Cardiac fibroblast (primary cell): ENCODE data around the gene TTC33.

Experiments used
- DNase-seq, 2 donors: peaks; one replicate each; pipeline versions ENCODE4 v3.0.0 to v3.0.0-alpha.2; 2010; ENCODE audit warnings: low read depth in 2 of 2
- H3K4me3 ChIP-seq, 2 donors: replicated peaks in 1 of 2; 1 replicate in 1 of 2; 2 replicates in 1 of 2; pipeline ENCODE4 v1.5.1; 2011; ENCODE audit warnings: low read depth in 2 of 2, low read length in 2 of 2, mild to moderate bottlenecking in 2 of 2, moderate library complexity in 1 of 2
- CTCF ChIP-seq: IDR thresholded peaks from one replicate; pipeline ENCODE4 v1.5.1; 2011; ENCODE audit warnings: low read depth, mild to moderate bottlenecking, low read length, inconsistent platforms

TTC33 gene

DNA sequence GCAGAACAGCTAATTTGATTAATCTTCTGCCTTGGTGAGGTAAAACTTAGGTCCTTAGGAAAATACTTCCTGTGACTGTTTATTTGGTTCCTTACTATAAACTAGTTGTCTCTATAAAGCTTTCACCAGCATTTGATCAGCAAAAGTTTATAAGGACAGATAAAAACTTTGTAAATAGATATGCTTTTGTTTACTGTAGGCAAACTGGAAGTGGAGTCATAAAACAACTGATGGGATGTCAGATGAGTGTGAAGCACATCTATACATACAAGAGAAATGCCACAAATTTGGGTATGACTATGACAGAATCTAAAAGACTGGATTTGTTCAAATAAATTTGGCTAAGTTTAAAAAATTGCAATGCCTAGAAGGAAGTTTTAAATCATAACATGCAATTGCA lies 70.6 kb downstream of the TTC33 start:
- DNase-seq = no peak
- H3K4me3 ChIP-seq = no peak overlapping the region
- TF ChIP-seq CTCF = no peak

- H3K4me3 ChIP-seq = peak overlapping the region in 1 of 2 donors; percentile 86
- TF ChIP-seq CTCF = no peak
- DNase-seq = no peak
Measured at GRCh38 chr5:40683305-40683704, 72.5 kb downstream of the TTC33 start.

GRCh38 chr5:40682154-40683017 lies 73.4 kb downstream of the TTC33 start:
- TF ChIP-seq CTCF = no peak
- H3K4me3 ChIP-seq = peak overlapping the region; percentile 71 to 86
- DNase-seq = peak in 1 of 2 donors; percentile 56

- TF ChIP-seq CTCF = no peak
- H3K4me3 ChIP-seq = peak overlapping the region; percentile 71 to 86
- DNase-seq = peak in 1 of 2 donors; percentile 51
Measured at GRCh38 chr5:40681363-40682153, 74.2 kb downstream of the TTC33 start.

- TF ChIP-seq CTCF = peak; percentile 24
- H3K4me3 ChIP-seq = peak overlapping the region; percentile 71 to 86
- peak in 1 of 2 donors; percentile 56 for DNase-seq
Measured at GRCh38 chr5:40680741-40681362, 74.9 kb downstream of the TTC33 start.

DNA sequence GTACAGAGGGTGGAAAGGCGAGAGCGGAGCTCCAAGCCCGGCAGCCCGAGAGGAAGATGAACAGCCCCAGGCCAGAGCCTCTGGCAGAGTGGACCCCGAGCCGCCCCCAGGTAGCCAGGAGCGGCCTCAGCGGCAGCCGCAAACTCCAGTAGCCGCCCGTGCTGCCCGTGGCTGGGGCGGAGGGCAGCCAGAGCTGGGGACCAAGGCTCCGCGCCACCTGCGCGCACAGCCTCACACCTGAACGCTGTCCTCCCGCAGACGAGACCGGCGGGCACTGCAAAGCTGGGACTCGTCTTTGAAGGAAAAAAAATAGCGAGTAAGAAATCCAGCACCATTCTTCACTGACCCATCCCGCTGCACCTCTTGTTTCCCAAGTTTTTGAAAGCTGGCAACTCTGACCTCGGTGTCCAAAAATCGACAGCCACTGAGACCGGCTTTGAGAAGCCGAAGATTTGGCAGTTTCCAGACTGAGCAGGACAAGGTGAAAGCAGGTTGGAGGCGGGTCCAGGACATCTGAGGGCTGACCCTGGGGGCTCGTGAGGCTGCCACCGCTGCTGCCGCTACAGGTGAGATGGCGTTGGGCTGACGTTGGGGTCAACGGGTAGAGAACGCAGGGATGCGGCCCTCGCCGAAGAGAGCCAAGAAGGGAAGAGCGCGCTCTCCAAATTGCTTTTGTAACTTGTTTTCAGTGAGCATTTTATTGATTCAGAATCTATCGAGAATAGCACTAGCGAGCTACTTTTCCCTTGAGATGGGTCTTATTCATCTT lies 75.7 kb downstream of the TTC33 start, which contains the start of gene PTGER4:
PTGER4 (plus strand) TSS at position 3 of the 769 bp plus-strand sequence. CDS start 1,079 bp downstream, outside the sequence.
- peak within 1 kb of the TSS; percentile 71 to 86 for H3K4me3 ChIP-seq
- no peak for TF ChIP-seq CTCF
- no peak for DNase-seq
